ENCODE measurements around the gene ZGRF1. TPM values are rescaled to one million over a fixed set of nuclear protein-coding genes. Genes with fewer than 3 reads are reported as not detected.
"Not testable (repeated sequence)": the region's sequence is repeated elsewhere in the genome, so short reads cannot be mapped to it uniquely, and the experiment has no call there.

ZGRF1 gene
- total RNA-seq, 2 donors from 2014 or later: 1.0 to 2.0 TPM

DNA sequence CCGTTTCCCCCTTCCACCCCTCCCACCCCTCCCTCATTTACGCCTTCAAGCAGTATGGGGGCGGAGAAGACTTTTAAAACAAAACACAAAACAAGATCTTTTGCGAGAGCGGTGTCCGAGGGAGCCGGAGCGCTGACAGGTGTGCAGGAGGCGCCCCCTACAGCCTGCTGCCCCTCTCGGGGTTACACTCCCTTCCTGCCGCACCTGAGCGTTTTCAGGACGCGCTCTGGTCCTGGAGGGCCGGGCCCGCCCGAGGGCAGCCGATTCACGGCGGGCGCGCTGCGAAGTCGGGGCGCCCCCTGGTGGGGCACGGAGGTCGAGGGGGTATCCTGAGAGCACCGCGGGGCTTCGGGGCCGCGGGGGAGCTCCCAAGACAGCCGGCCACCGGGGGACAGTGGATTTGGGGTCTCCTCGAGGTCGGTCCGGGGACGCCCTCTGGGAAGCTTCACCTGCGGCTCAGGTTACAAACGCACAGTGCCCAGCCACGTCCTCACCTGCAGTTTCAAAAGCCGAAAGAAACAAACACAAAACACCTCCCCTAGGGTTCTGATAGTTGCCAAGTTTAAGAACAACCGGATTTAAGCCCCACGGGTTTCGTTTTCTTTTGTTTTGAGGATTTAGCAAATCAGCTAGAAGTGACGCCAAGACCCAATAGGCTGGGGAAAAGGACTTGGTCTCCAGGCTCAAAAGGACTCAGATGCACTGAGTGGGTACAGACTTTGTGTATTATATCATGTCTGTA is 112.8 kb downstream of the ZGRF1 start:
- no peak overlapping the region for H3K27ac ChIP-seq
- H3K27me3 ChIP-seq: peaks cover 42 to 53% of the 10 kb centered on the region in 2 donors
- H3K36me3 ChIP-seq: no peaks in the 10 kb centered on the region
- H3K4me3 ChIP-seq: peak overlapping the region; percentile 5 to 39
- TF ChIP-seq, protein P1, sequence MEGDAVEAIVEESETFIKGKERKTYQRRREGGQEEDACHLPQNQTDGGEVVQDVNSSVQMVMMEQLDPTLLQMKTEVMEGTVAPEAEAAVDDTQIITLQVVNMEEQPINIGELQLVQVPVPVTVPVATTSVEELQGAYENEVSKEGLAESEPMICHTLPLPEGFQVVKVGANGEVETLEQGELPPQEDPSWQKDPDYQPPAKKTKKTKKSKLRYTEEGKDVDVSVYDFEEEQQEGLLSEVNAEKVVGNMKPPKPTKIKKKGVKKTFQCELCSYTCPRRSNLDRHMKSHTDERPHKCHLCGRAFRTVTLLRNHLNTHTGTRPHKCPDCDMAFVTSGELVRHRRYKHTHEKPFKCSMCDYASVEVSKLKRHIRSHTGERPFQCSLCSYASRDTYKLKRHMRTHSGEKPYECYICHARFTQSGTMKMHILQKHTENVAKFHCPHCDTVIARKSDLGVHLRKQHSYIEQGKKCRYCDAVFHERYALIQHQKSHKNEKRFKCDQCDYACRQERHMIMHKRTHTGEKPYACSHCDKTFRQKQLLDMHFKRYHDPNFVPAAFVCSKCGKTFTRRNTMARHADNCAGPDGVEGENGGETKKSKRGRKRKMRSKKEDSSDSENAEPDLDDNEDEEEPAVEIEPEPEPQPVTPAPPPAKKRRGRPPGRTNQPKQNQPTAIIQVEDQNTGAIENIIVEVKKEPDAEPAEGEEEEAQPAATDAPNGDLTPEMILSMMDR (IDR thresholded peaks at IDR 0.05): peak; percentile 65 to 84
- no peaks in the 10 kb centered on the region for H3K9me3 ChIP-seq
- no peak for DNase-seq (ENCODE audit: low spot score)
- peaks cover 0 to 25% of the 10 kb centered on the region in 2 donors for H3K4me1 ChIP-seq

DNA sequence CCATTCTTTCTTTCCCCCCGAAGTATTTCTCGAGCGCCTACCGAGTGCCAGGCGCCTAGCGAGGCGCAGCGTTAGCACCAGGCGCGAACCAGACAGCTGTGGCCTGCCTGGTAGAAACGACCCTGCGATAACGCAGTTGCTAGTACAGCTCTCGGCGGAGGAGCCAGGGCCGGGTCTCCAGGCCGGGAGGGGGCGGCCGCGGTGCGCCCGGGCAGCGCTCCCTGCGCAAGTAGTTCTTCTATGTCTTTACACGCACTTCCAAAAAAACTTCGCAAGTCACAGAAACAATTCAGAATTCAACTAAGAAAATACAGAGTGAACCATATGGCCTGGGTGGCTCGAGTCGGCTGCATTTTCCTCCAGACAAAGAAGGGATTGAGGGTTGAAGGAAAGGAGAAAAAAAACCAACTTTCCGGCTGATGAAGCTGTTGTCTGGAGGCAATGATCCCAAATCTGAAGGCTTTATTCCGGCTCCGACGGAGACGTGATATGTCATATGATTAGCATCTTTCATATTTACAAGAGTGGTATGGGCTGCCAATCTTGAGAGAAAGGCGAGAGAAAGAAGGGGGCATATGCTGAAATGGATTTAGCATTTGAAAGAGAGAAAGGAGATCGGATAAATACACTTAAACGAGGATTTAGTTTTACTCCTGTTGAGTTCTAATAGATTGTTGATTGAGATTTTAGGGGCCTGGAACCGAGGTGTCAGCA is 113.5 kb downstream of the ZGRF1 start:
- H3K27me3 ChIP-seq: peaks cover 47 to 58% of the 10 kb centered on the region in 2 donors
- H3K27ac ChIP-seq: no peak overlapping the region
- no peak for DNase-seq (ENCODE audit: low spot score)
- H3K9me3 ChIP-seq: no peaks in the 10 kb centered on the region
- TF ChIP-seq, protein P1 (IDR thresholded peaks at IDR 0.05): no peak
- peaks cover 0 to 25% of the 10 kb centered on the region in 2 donors for H3K4me1 ChIP-seq
- H3K36me3 ChIP-seq: no peaks in the 10 kb centered on the region
- H3K4me3 ChIP-seq: peak overlapping the region; percentile 5 to 39

DNA sequence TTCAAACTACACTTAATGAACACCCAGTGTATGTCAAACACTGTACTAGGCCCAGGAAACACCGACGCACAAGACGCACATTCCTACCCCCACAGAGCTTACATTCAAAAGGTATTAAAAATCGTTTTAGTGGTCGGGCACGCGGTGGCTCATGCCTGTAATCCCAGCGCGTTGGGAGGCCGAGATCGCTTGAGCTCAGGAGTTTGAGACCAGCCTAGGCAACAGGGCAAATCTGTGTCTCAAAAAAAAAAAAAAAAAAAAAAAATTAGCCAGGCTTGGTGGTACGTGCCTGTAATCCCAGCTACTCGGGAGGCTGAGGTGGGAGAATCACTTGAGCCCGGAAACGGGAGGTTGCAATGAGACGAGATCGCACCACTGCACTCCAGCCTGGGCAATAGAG is 114.3 kb downstream of the ZGRF1 start:
- Histone ChIP-seq H3K27me3 (peaks cover 55 to 66% of the 10 kb centered on the region in 2 donors), H3K4me1 (peaks cover 0 to 29% of the 10 kb centered on the region in 2 donors)
- not testable (repeated sequence) for H3K4me3 ChIP-seq; H3K27ac ChIP-seq; H3K36me3 ChIP-seq; DNase-seq (ENCODE audit: low spot score); H3K9me3 ChIP-seq

DNA sequence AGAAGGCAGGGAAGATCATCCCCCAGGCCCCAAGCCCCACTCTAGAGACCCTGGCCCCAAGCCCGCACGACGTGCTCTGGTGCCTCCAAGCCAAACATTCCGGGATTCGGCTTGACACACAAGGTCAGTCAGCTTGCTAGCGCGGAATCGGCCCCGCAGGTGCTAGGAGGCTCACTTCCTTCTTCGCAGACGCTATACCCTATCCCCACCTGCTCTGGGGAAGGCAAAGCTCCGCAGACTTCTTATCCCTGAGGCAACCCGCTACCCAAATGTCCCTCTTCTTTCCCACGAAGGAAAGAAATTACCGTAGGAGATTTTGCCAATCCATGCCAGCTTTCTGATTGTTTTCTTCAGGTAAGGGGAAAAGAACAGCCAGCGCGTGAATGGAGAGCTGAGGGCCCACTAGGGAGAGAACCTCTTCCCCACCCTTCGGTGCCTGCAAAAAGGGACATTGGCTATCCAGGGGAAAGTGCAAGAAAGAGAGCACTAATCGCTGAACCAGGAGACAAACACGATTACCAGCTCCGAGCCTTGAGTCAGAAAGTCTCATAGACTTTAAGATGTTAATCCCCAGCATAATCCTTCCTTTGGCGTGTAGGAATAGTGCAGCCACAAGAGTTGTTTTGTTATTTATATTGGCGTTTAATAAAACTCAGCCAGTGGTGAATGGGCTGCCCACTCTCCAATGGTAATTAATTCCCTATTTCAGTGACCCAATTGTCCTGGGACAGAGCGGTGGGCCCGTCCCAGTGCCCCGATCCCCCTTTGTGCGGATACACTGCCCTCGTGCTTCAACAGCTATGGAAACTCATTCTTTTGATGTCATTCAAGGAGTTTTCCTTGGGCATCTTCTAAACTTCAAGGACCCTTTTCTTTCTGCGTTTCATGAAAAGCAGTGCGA is 115.3 kb downstream of the ZGRF1 start:
- Histone ChIP-seq H3K27me3 (peaks cover 63 to 76% of the 10 kb centered on the region in 2 donors), H3K4me3 (no peak overlapping the region), H3K9me3 (no peaks in the 10 kb centered on the region), H3K36me3 (no peaks in the 10 kb centered on the region), H3K27ac (no peak overlapping the region), H3K4me1 (peaks cover 0 to 39% of the 10 kb centered on the region in 2 donors)
- TF ChIP-seq, protein P1 (IDR thresholded peaks at IDR 0.05): no peak
- DNase-seq (ENCODE audit: low spot score): no peak

DNA sequence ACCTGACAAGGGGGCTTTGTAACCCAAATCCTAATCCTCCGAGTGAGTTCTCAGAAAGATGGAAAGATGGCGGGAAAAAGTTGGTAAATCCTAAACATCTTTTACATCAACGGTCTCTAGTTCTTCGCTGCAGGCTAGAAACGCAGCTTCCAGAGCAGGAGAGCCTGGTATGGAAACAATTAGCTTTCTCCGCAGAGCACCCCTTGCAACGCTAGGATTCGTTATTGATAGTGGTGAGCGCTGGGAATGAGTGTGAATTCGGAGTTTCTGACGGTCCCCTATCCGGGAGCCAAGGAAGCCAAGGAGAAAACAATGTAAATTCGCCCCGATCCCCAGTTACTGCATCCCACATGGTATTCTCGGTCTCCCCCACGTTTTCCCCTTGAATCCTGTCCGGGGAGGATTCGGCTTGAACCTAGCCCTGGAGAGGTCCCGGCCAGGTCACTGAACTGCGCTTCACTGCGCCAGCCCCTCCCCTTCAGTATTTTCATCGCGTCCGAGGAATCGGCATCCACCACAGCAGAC is 116.0 kb downstream of the ZGRF1 start:
- Histone ChIP-seq H3K9me3 (no peaks in the 10 kb centered on the region), H3K27me3 (peaks cover 69 to 81% of the 10 kb centered on the region in 2 donors), H3K4me3 (no peak overlapping the region), H3K27ac (no peak overlapping the region), H3K4me1 (peaks cover 0 to 46% of the 10 kb centered on the region in 2 donors), H3K36me3 (no peaks in the 10 kb centered on the region)
- TF ChIP-seq, protein P1 (IDR thresholded peaks at IDR 0.05): no peak
- DNase-seq (ENCODE audit: low spot score): no peak
